SIG-M5 treated with dmso at 0.1 percent for 504 hours (cell line): ENCODE data around the gene HSPB7.
A peak's percentile ranks its signal among the peaks of the same experiment; 100 is the strongest.
"Not testable (repeated sequence)": the region's sequence is repeated elsewhere in the genome, so short reads cannot be mapped to it uniquely, and the experiment has no call there.

Experiments
- DNase-seq: peaks from one replicate; lab custom pipeline; 2025; ENCODE audit not compliant: unreplicated experiment; lab: John Stamatoyannopoulos, UW

Gene HSPB7

GRCh38 chr1:15983275-15983674, 34.6 kb downstream of the HSPB7 start:
- DNase-seq, result no peak

- DNase-seq, result no peak
Observed at GRCh38 chr1:15981679-15982078, 36.2 kb downstream of the HSPB7 start.

- not testable (repeated sequence) for DNase-seq
Observed at GRCh38 chr1:15977947-15978346, 39.9 kb downstream of the HSPB7 start.

- DNase-seq, result peak; percentile 91
Observed at GRCh38 chr1:15975805-15976680, 41.8 kb downstream of the HSPB7 start, which contains the start of gene ZBTB17. TSS of gene ZBTB17 (minus strand) at chr1:15976101. CDS start at chr1:15948495, 27,606 bp downstream.

- no peak for DNase-seq
Observed at GRCh38 chr1:15975358-15975804, 42.5 kb downstream of the HSPB7 start.

- no peak for DNase-seq
Observed at GRCh38 chr1:15974855-15975254, 43.0 kb downstream of the HSPB7 start.

GRCh38 chr1:15973772-15974171, 44.1 kb downstream of the HSPB7 start:
- DNase-seq, result no peak

GRCh38 chr1:15972409-15972808, 45.4 kb downstream of the HSPB7 start:
- no peak for DNase-seq

GRCh38 chr1:15970911-15971310, 46.9 kb downstream of the HSPB7 start:
- no peak for DNase-seq

GRCh38 chr1:15969321-15969880, 48.4 kb downstream of the HSPB7 start:
- no peak for DNase-seq

GRCh38 chr1:15968172-15968571, 49.7 kb downstream of the HSPB7 start:
- no peak for DNase-seq

- no peak for DNase-seq
Observed at GRCh38 chr1:15966956-15967344, 50.9 kb downstream of the HSPB7 start.

- peak; percentile 12 for DNase-seq
Observed at GRCh38 chr1:15966081-15966955, 51.5 kb downstream of the HSPB7 start.

- no peak for DNase-seq
Observed at GRCh38 chr1:15965228-15965767, 52.5 kb downstream of the HSPB7 start.
